ENCODE measurements around the gene SSBP3. TPM values are rescaled to one million over a fixed set of nuclear protein-coding genes. Genes with fewer than 3 reads are reported as not detected.

The SSBP3 gene
- total and polyA plus RNA-seq, 2 of the 13 experiments (the other 11 are each of a cell fraction or from before 2014, with no cell fraction given), result 8.5 to 17.6 TPM

GRCh38 chr1:54399765-54400164 is 6.4 kb downstream of the SSBP3 start:
- CTCF ChIA-PET (ENCODE audit: low intra/inter-chr PET ratio, low total read pairs), result no interaction called here
- Histone ChIP-seq H3K36me3 (replicated peaks in 1 of 2; ENCODE audit: control insufficient read depth in 1 of 2, insufficient read depth in 2 of 2, low read length in 2 of 2) (peaks cover 21 to 56% of the 10 kb centered on the region in 2 experiments), H3K9ac (ENCODE audit: insufficient read depth, low read depth, low read length) (no peak overlapping the region), H2AFZ (ENCODE audit: low read length) (no peak overlapping the region), H4K20me1 (ENCODE audit: insufficient read depth, low read length) (0 out of 2 replicates have a peak, but pooled peaks cover under 1% of the 10 kb centered on the region), H3K27me3 (ENCODE audit: control insufficient read depth in 1 of 2, insufficient read depth in 2 of 2, low read length in 2 of 2) (no peaks in the 10 kb centered on the region), H3K9me3 (ENCODE audit: low read length) (no peaks in the 10 kb centered on the region), H3K4me1 (ENCODE audit: insufficient read depth, low read length) (peaks cover 36% of the 10 kb centered on the region), H3K4me2 (ENCODE audit: low read depth, low read length) (no peak overlapping the region), H3K27ac (ENCODE audit: extremely low read length, insufficient read depth, low read length) (no peak overlapping the region), H3K79me2 (ENCODE audit: insufficient read depth, low read length) (peaks cover 5% of the 10 kb centered on the region), H3K4me3 (replicated peaks in 1 of 3; ENCODE audit: insufficient read depth in 1 of 3, low read depth in 2 of 3, low read length in 3 of 3) (no peak overlapping the region)
- WGBS (ENCODE audit: low lambda C conversion rate), result 96% methylated on average over 4 of the region's 4 CpGs
- in situ Hi-C loops (cut with HindIII; ENCODE audit: extremely low pct_ligation_motif_present, low pct_unique_long_range_greater_than_20kb), result no loop called here
- POLR2A ChIA-PET, result no interaction called here
- no TSS peak for BruUV-seq (replicated peaks)
- ATAC-seq, result no peak
- no peak for FAIRE-seq
- DNase-seq (ENCODE audit: low spot score), result no peak
- intact Hi-C loops (cut with micrococcal nuclease; ENCODE audit: unreplicated experiment), result no loop called here
- TF ChIP-seq ZNF687 (CRISPR knock-in tag; IDR thresholded peaks at IDR 0.05) (no peak), STAT5B (CRISPR knock-in tag; IDR thresholded peaks at IDR 0.05) (no peak), SNAPC2 (CRISPR knock-in tag; IDR thresholded peaks at IDR 0.05) (no peak), ATRX (CRISPR knock-in tag; IDR thresholded peaks at IDR 0.05; ENCODE audit: borderline replicate concordance) (no peak), ZNF101 (CRISPR knock-in tag; IDR thresholded peaks at IDR 0.05; ENCODE audit: borderline replicate concordance, low read depth) (no peak), ZNF530 (CRISPR knock-in tag; IDR thresholded peaks at IDR 0.05; ENCODE audit: low read depth) (no peak), ISL2 (CRISPR knock-in tag; IDR thresholded peaks at IDR 0.05) (no peak), DMTF1 (CRISPR knock-in tag; IDR thresholded peaks at IDR 0.05) (no peak), MLLT10 (CRISPR knock-in tag; IDR thresholded peaks at IDR 0.05) (no peak), ZNF672 (CRISPR knock-in tag; IDR thresholded peaks at IDR 0.05) (no peak), ZMYM2 (CRISPR knock-in tag; IDR thresholded peaks at IDR 0.05) (no peak), PRDM4 (CRISPR knock-in tag; IDR thresholded peaks at IDR 0.05; ENCODE audit: borderline replicate concordance) (no peak), SATB2 (CRISPR knock-in tag; IDR thresholded peaks at IDR 0.05) (no peak)
- TF ChIP-seq, protein P1, sequence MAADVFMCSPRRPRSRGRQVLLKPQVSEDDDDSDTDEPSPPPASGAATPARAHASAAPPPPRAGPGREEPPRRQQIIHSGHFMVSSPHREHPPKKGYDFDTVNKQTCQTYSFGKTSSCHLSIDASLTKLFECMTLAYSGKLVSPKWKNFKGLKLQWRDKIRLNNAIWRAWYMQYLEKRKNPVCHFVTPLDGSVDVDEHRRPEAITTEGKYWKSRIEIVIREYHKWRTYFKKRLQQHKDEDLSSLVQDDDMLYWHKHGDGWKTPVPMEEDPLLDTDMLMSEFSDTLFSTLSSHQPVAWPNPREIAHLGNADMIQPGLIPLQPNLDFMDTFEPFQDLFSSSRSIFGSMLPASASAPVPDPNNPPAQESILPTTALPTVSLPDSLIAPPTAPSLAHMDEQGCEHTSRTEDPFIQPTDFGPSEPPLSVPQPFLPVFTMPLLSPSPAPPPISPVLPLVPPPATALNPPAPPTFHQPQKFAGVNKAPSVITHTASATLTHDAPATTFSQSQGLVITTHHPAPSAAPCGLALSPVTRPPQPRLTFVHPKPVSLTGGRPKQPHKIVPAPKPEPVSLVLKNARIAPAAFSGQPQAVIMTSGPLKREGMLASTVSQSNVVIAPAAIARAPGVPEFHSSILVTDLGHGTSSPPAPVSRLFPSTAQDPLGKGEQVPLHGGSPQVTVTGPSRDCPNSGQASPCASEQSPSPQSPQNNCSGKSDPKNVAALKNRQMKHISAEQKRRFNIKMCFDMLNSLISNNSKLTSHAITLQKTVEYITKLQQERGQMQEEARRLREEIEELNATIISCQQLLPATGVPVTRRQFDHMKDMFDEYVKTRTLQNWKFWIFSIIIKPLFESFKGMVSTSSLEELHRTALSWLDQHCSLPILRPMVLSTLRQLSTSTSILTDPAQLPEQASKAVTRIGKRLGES (CRISPR knock-in tag; IDR thresholded peaks at IDR 0.05; ENCODE audit: borderline replicate concordance), result no peak
